Prostate gland (tissue), 2 donors: ENCODE measurements around the gene BRSK2. TPM values are rescaled to one million over a fixed set of nuclear protein-coding genes. Genes with fewer than 3 reads are reported as not detected.

ENCODE experiments used
- DNase-seq: peaks from one replicate; pipeline ENCODE4 v3.0.0-alpha.2; 2019; ENCODE audit warnings: low spot score
- H3K27ac ChIP-seq, 2 donors: fragments of 200-600 bp; sonication (generic); 2 replicates each; pipeline ENCODE4 v1.5.1; 2017 to 2019
- H3K27me3 ChIP-seq: fragments of 200-600 bp; sonication (generic); replicated peaks from 2 replicates; pipeline ENCODE4 v1.5.1; 2019; ENCODE audit not compliant: insufficient read depth
- H3K36me3 ChIP-seq, 2 donors: fragments of 200-600 bp; sonication (generic); 1 replicate in 1 of 2; 2 replicates in 1 of 2; pipeline versions ENCODE4 v1.5.1 to v1.8.1; 2017 to 2019
- H3K4me1 ChIP-seq: fragments of 200-600 bp; sonication (generic); replicated peaks from 2 replicates; pipeline ENCODE4 v1.5.1; 2019
- H3K4me3 ChIP-seq, 2 donors: fragments of 200-600 bp; sonication (generic); 2 replicates each; pipeline ENCODE4 v1.5.1; 2017 to 2019
- H3K9me3 ChIP-seq: fragments of 200-600 bp; sonication (generic); 2 replicates; pipeline ENCODE4 v1.5.1; 2017
- POLR2A ChIP-seq: fragments of 450-650 bp; IDR thresholded peaks from one replicate; pipeline ENCODE4 v1.6.1; 2016; ENCODE audit warnings: antibody characterized with exemption, mild to moderate bottlenecking
- POLR2AphosphoS5 ChIP-seq: sonication (generic); formaldehyde crosslinking; IDR thresholded peaks from one replicate; pipeline ENCODE4 v1.6.1; 2017; ENCODE audit warnings: antibody characterized with exemption
- WGBS: methylation state at CpG from one replicate; pipeline ENCODE4 v1.1.5; 2018; 5-methylcytosine and 5-hydroxymethylcytosine counted together
- intact Hi-C: fragments of 100-400 bp; cut with DNase I; formaldehyde crosslinking; loops from one replicate; pipeline ENCODE4 v1.14.2; 2022
- total RNA-seq, 2 donors: library from RNA; depleted of rRNA; stranded (reverse); fragments of >200 nt; gene quantifications; one replicate each; pipeline ENCODE4 v1.1.0, GENCODE V29; 2016
- TF ChIP-seq, protein P1 (sequence below), 4 experiments: fragments of 200-600 bp in 2 of 4; fragments of 450-650 bp in 2 of 4; sonication (generic) in 2 of 4; IDR thresholded peaks; 1 replicate in 3 of 4; 2 replicates in 1 of 4; pipeline ENCODE4 v1.5.1; 2016 to 2019; ENCODE audit warnings: antibody characterized with exemption in 4 of 4, mild to moderate bottlenecking in 2 of 4, moderate library complexity in 2 of 4

BRSK2 gene
- total RNA-seq, 2 donors from 2014 or later, result 0.96 to 29.7 TPM

- WGBS, result 20% methylated on average over 36 of the region's 44 CpGs
- Histone ChIP-seq H3K27me3 (no peaks in the 10 kb centered on the region), H3K4me1 (peaks cover 7% of the 10 kb centered on the region), H3K36me3 (no peaks in the 10 kb centered on the region), H3K27ac (peak overlapping the region; percentile 80), H3K4me3 (peak overlapping the region; percentile 3 to 18), H3K9me3 (no peaks in the 10 kb centered on the region)
- TF ChIP-seq POLR2A (no peak), POLR2AphosphoS5 (no peak)
- TF ChIP-seq, protein P1, sequence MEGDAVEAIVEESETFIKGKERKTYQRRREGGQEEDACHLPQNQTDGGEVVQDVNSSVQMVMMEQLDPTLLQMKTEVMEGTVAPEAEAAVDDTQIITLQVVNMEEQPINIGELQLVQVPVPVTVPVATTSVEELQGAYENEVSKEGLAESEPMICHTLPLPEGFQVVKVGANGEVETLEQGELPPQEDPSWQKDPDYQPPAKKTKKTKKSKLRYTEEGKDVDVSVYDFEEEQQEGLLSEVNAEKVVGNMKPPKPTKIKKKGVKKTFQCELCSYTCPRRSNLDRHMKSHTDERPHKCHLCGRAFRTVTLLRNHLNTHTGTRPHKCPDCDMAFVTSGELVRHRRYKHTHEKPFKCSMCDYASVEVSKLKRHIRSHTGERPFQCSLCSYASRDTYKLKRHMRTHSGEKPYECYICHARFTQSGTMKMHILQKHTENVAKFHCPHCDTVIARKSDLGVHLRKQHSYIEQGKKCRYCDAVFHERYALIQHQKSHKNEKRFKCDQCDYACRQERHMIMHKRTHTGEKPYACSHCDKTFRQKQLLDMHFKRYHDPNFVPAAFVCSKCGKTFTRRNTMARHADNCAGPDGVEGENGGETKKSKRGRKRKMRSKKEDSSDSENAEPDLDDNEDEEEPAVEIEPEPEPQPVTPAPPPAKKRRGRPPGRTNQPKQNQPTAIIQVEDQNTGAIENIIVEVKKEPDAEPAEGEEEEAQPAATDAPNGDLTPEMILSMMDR (IDR thresholded peaks at IDR 0.05), result no peak
- DNase-seq, result peak; percentile 48
- intact Hi-C loops, result loop anchor here (1.0 to 10.0 kb wide), 3 partner anchors 20 to 616 kb away; partner anchors contain the start of genes POLR2L and TSPAN4
Observed at GRCh38 chr11:1460396-1460985, 70.8 kb downstream of the BRSK2 start.

GRCh38 chr11:1460986-1461825, 71.5 kb downstream of the BRSK2 start:
- peak overlapping the region; percentile 80 for H3K27ac ChIP-seq
- TF ChIP-seq, protein P1 (IDR thresholded peaks at IDR 0.05), result no peak
- TF ChIP-seq POLR2AphosphoS5, result no peak
- TF ChIP-seq POLR2A, result no peak
- no peaks in the 10 kb centered on the region for H3K27me3 ChIP-seq
- no peaks in the 10 kb centered on the region for H3K9me3 ChIP-seq
- intact Hi-C loops, result loop anchor here (1.0 to 10.0 kb wide), 3 partner anchors 20 to 616 kb away; partner anchors contain the start of genes POLR2L and TSPAN4
- peaks cover 7% of the 10 kb centered on the region for H3K4me1 ChIP-seq
- 59% methylated on average over 37 of the region's 50 CpGs for WGBS
- H3K36me3 ChIP-seq, result no peaks in the 10 kb centered on the region
- no peak for DNase-seq
- peak overlapping the region; percentile 3 to 18 for H3K4me3 ChIP-seq

DNA sequence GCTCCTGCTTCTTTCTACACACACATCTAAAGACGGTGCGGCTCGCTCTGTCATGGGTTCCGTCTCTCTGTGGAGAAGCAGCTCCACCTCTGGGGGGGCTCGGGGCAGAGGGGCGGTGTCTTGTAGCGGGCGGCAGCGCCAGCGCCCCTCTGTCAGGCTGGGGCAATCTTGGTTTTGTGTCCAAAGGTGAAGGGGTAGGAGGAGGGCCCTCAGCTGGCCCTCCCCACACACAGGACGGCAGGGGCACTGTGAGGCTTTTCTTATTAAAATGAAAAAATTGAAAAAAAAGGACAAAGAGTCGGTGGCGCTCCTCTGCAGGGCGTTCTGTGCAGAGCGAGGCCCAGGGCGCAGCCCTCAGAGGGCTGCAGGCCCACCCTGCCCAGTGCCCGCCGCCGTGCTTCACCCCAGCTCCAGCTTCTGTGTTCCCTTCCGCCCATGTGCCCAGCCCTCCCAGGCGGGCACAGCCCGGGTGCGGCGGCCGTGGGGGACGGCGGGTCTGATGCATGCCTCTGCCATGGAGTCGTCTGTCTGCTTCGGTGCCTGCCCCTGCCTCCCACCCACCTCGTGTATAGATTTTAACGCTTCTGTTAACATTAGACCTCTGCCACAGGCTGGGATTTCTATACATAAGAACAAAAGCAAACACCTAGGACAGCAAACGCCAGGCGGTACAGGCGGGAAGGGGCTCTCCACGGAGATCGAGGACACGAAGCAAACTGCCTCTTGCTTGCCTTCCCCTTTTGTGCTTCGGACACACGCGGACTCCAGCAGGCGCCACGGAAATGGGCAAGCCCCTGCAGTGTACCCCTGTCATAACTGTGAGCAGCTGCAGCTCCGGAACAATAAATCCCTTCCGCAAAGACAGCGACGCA, 72.3 kb downstream of the BRSK2 start:
- Histone ChIP-seq H3K27ac (no peak overlapping the region), H3K27me3 (no peaks in the 10 kb centered on the region), H3K9me3 (no peaks in the 10 kb centered on the region), H3K4me1 (peaks cover 7% of the 10 kb centered on the region), H3K36me3 (no peaks in the 10 kb centered on the region), H3K4me3 (no peak overlapping the region)
- TF ChIP-seq POLR2AphosphoS5 (no peak), POLR2A (no peak)
- TF ChIP-seq, protein P1 (IDR thresholded peaks at IDR 0.05), result no peak
- intact Hi-C loops, result loop anchor here (2.0 to 10.0 kb wide), 2 partner anchors 19 to 617 kb away; partner anchors contain the start of genes POLR2L and TSPAN4
- WGBS, result 70% methylated on average over 46 of the region's 46 CpGs
- no peak for DNase-seq

DNA sequence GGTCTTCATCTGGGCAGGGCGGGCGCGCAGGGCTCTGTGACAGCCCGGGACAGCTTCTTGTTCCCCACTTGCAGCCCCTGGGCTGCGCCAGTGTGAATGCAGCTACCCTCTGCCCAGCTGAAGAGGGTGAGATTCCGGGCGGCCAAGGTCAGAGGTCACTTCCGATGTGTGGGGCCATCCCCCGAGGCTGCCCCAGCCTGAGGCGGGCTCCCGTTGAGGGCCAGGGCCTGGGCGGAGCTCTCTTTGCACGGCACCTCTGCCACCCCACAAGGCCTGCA, 72.9 kb downstream of the BRSK2 start:
- Histone ChIP-seq H3K4me3 (no peak overlapping the region), H3K27me3 (no peaks in the 10 kb centered on the region), H3K36me3 (no peaks in the 10 kb centered on the region), H3K4me1 (peaks cover 7% of the 10 kb centered on the region), H3K9me3 (no peaks in the 10 kb centered on the region), H3K27ac (no peak overlapping the region)
- 65% methylated on average over 13 of the region's 13 CpGs for WGBS
- intact Hi-C loops, result loop anchor here (10.0 kb wide), 1 partner anchor 618 kb away; the partner anchor contains the start of genes POLR2L and TSPAN4
- no peak for DNase-seq
- TF ChIP-seq POLR2A, result no peak
- TF ChIP-seq, protein P1 (IDR thresholded peaks at IDR 0.05), result no peak
- TF ChIP-seq POLR2AphosphoS5, result no peak
